Measurements from ENCODE around the gene RFNG. TPM values are rescaled to one million over a fixed set of nuclear protein-coding genes. Genes with fewer than 3 reads are reported as not detected.

RFNG gene
- total and polyA plus RNA-seq, 2 of the 13 experiments (the other 11 are each of a cell fraction or from before 2014, with no cell fraction given): 61.4 to 64.0 TPM

DNA sequence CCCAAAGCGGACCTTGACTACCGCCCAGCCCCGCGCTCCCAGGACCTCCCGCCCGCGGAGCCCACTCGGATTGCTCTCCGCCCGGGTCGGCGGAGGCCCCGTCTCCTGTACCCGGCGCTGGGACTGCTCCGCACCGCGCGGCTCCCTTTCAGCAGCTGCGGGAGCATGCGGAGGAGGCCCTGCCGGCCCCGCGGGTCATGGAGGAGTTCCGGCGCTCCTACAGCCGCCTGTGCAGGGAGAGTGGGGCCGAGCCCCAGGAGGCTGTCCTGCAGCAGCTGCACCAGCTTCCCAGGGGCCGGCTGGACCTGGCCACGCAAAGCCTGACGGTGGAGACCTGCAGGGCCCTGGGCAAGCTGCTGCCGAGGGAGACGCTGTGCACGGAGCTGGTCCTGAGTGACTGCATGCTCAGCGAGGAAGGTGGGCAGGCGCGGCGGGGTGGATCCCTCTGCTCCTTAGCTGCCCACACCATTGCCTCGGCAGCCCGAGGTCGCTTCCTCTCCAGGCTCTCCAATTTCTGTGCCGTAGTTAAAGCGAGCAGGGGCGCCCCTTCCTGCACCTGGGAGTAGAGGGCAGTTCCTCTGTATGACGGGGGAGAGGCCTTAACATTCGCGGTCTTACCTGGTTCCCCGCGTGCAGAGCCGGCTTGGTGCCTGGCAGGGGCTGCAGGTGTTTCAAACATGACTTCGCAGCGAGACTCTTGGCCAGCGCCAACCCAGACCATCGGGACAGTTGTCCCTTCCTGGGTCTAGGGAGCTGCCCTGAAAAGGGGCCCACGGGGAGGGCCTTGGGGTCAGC, 28.0 kb downstream of the RFNG start (continued):
- TF ChIP-seq, protein P1, sequence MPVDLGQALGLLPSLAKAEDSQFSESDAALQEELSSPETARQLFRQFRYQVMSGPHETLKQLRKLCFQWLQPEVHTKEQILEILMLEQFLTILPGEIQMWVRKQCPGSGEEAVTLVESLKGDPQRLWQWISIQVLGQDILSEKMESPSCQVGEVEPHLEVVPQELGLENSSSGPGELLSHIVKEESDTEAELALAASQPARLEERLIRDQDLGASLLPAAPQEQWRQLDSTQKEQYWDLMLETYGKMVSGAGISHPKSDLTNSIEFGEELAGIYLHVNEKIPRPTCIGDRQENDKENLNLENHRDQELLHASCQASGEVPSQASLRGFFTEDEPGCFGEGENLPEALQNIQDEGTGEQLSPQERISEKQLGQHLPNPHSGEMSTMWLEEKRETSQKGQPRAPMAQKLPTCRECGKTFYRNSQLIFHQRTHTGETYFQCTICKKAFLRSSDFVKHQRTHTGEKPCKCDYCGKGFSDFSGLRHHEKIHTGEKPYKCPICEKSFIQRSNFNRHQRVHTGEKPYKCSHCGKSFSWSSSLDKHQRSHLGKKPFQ (CRISPR knock-in tag; IDR thresholded peaks at IDR 0.05; ENCODE audit: insufficient replicate concordance): no peak
- TF ChIP-seq ZFY (CRISPR knock-in tag; IDR thresholded peaks at IDR 0.05) (peak; percentile 71), GLI4 (CRISPR knock-in tag; IDR thresholded peaks at IDR 0.05; ENCODE audit: borderline replicate concordance) (0 out of 2 replicates have a peak, but pooled peaks have one; percentile 36), DR1 (CRISPR knock-in tag; IDR thresholded peaks at IDR 0.05) (no peak), ZSCAN12 (CRISPR knock-in tag; IDR thresholded peaks at IDR 0.05) (no peak), ZFP41 (CRISPR knock-in tag; IDR thresholded peaks at IDR 0.05; ENCODE audit: borderline replicate concordance) (0 out of 2 replicates have a peak, but pooled peaks have one; percentile 32), PHF5A (CRISPR knock-in tag; IDR thresholded peaks at IDR 0.05; ENCODE audit: low read depth, unreplicated experiment) (no peak), TCF7L2 (IDR thresholded peaks at IDR 0.05; ENCODE audit: low read depth, low read length) (no peak), ZNF317 (CRISPR knock-in tag; IDR thresholded peaks at IDR 0.05) (no peak), ZNF841 (CRISPR knock-in tag; IDR thresholded peaks at IDR 0.05; ENCODE audit: borderline replicate concordance) (no peak)
- TF ChIP-seq, protein P2, sequence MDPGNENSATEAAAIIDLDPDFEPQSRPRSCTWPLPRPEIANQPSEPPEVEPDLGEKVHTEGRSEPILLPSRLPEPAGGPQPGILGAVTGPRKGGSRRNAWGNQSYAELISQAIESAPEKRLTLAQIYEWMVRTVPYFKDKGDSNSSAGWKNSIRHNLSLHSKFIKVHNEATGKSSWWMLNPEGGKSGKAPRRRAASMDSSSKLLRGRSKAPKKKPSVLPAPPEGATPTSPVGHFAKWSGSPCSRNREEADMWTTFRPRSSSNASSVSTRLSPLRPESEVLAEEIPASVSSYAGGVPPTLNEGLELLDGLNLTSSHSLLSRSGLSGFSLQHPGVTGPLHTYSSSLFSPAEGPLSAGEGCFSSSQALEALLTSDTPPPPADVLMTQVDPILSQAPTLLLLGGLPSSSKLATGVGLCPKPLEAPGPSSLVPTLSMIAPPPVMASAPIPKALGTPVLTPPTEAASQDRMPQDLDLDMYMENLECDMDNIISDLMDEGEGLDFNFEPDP (CRISPR knock-in tag; conservative IDR thresholded peaks at IDR 0.05): peak; percentile 98; the same call in 1 of the 2 replicates
- TF ChIP-seq, protein P3, sequence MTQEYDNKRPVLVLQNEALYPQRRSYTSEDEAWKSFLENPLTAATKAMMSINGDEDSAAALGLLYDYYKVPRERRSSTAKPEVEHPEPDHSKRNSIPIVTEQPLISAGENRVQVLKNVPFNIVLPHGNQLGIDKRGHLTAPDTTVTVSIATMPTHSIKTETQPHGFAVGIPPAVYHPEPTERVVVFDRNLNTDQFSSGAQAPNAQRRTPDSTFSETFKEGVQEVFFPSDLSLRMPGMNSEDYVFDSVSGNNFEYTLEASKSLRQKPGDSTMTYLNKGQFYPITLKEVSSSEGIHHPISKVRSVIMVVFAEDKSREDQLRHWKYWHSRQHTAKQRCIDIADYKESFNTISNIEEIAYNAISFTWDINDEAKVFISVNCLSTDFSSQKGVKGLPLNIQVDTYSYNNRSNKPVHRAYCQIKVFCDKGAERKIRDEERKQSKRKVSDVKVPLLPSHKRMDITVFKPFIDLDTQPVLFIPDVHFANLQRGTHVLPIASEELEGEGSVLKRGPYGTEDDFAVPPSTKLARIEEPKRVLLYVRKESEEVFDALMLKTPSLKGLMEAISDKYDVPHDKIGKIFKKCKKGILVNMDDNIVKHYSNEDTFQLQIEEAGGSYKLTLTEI (CRISPR knock-in tag; conservative IDR thresholded peaks at IDR 0.05): no peak
- TF ChIP-seq, protein P4, sequence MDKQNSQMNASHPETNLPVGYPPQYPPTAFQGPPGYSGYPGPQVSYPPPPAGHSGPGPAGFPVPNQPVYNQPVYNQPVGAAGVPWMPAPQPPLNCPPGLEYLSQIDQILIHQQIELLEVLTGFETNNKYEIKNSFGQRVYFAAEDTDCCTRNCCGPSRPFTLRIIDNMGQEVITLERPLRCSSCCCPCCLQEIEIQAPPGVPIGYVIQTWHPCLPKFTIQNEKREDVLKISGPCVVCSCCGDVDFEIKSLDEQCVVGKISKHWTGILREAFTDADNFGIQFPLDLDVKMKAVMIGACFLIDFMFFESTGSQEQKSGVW (CRISPR knock-in tag; IDR thresholded peaks at IDR 0.05; ENCODE audit: borderline replicate concordance): no peak
- TF ChIP-seq, protein P5, sequence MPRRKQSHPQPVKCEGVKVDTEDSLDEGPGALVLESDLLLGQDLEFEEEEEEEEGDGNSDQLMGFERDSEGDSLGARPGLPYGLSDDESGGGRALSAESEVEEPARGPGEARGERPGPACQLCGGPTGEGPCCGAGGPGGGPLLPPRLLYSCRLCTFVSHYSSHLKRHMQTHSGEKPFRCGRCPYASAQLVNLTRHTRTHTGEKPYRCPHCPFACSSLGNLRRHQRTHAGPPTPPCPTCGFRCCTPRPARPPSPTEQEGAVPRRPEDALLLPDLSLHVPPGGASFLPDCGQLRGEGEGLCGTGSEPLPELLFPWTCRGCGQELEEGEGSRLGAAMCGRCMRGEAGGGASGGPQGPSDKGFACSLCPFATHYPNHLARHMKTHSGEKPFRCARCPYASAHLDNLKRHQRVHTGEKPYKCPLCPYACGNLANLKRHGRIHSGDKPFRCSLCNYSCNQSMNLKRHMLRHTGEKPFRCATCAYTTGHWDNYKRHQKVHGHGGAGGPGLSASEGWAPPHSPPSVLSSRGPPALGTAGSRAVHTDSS (CRISPR knock-in tag; conservative IDR thresholded peaks at IDR 0.05): no peak
- TF ChIP-seq, protein P6, sequence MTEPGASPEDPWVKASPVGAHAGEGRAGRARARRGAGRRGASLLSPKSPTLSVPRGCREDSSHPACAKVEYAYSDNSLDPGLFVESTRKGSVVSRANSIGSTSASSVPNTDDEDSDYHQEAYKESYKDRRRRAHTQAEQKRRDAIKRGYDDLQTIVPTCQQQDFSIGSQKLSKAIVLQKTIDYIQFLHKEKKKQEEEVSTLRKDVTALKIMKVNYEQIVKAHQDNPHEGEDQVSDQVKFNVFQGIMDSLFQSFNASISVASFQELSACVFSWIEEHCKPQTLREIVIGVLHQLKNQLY (CRISPR knock-in tag; IDR thresholded peaks at IDR 0.05): no peak
- TF ChIP-seq, protein P7, sequence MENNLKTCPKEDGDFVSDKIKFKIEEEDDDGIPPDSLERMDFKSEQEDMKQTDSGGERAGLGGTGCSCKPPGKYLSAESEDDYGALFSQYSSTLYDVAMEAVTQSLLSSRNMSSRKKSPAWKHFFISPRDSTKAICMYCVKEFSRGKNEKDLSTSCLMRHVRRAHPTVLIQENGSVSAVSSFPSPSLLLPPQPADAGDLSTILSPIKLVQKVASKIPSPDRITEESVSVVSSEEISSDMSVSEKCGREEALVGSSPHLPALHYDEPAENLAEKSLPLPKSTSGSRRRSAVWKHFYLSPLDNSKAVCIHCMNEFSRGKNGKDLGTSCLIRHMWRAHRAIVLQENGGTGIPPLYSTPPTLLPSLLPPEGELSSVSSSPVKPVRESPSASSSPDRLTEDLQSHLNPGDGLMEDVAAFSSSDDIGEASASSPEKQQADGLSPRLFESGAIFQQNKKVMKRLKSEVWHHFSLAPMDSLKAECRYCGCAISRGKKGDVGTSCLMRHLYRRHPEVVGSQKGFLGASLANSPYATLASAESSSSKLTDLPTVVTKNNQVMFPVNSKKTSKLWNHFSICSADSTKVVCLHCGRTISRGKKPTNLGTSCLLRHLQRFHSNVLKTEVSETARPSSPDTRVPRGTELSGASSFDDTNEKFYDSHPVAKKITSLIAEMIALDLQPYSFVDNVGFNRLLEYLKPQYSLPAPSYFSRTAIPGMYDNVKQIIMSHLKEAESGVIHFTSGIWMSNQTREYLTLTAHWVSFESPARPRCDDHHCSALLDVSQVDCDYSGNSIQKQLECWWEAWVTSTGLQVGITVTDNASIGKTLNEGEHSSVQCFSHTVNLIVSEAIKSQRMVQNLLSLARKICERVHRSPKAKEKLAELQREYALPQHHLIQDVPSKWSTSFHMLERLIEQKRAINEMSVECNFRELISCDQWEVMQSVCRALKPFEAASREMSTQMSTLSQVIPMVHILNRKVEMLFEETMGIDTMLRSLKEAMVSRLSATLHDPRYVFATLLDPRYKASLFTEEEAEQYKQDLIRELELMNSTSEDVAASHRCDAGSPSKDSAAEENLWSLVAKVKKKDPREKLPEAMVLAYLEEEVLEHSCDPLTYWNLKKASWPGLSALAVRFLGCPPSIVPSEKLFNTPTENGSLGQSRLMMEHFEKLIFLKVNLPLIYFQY (CRISPR knock-in tag; IDR thresholded peaks at IDR 0.05; ENCODE audit: borderline replicate concordance): no peak
